ENCODE results near the gene GPR176. TPM values are rescaled to one million over a fixed set of nuclear protein-coding genes. Genes with fewer than 3 reads are reported as not detected.

GPR176 gene
- total RNA-seq, 2 donors from 2014 or later = 0.07 to 0.14 TPM

DNA sequence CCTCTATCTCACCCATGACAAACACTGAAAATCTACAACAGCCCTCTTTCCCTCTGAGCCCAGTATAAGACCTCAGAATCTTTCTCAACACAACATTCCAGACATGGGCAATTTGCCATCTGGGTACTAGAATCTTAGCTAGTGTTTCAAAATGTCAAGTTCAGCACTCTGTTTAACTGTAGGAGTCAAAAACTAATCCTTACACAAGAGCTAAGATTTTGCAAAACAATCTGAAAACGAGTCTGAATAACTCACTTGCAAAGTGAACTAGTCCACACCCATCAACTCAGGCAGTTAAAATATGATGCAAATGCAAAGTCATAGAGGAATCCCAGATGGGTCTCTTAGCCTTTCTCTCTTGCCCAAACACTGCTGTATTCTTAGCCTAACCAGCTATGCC, 67.8 kb downstream of the GPR176 start:
- no peak for ATAC-seq
- H3K4me3 Mint-ChIP-seq = no peak overlapping the region
- peaks cover 14 to 58% of the 10 kb centered on the region in 2 donors for H3K27me3 Mint-ChIP-seq
- no peak overlapping the region for H3K27ac Mint-ChIP-seq
- H3K36me3 Mint-ChIP-seq = no peaks in the 10 kb centered on the region
- no peak for DNase-seq (ENCODE audit: low spot score)
- H3K9me3 Mint-ChIP-seq = no peaks in the 10 kb centered on the region
- H3K4me1 Mint-ChIP-seq (ENCODE audit: low read depth in 2 of 2) = peaks cover 0 to 5% of the 10 kb centered on the region in 2 donors

- Mint-ChIP-seq H3K9me3 (no peaks in the 10 kb centered on the region), H3K4me1 (ENCODE audit: low read depth in 2 of 2) (peaks cover 0 to 5% of the 10 kb centered on the region in 2 donors), H3K4me3 (no peak overlapping the region), H3K27ac (no peak overlapping the region), H3K27me3 (peaks cover 19 to 60% of the 10 kb centered on the region in 2 donors), H3K36me3 (no peaks in the 10 kb centered on the region)
- DNase-seq (ENCODE audit: low spot score) (no peak), ATAC-seq (no peak)
Measured at GRCh38 chr15:39851500-39852092, 68.5 kb downstream of the GPR176 start.

GRCh38 chr15:39850436-39850835, 69.6 kb downstream of the GPR176 start:
- Mint-ChIP-seq H3K27ac (no peak overlapping the region), H3K9me3 (no peaks in the 10 kb centered on the region), H3K4me3 (no peak overlapping the region), H3K27me3 (peaks cover 19 to 58% of the 10 kb centered on the region in 2 donors), H3K36me3 (no peaks in the 10 kb centered on the region), H3K4me1 (ENCODE audit: low read depth in 2 of 2) (peaks cover 0 to 5% of the 10 kb centered on the region in 2 donors)
- DNase-seq (ENCODE audit: low spot score) (no peak), ATAC-seq (no peak)

DNA sequence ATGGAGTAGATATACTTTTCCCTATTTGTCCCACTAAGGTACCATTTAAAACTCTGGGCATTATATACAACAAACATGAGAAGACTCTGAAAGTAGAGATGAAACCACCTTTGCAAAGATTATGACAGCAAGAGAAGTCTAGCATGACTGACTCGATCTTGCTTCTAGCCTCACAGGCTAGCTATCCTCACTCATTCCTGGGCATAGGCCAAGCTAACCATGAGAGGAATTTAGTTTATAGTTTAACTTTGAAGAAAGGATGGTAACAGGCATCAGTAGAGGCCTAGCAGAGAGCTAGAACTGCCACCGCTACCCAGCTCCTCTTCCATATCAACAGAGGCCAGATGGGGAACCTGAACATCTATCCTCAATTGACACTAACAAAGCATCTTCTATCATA, 74.0 kb downstream of the GPR176 start:
- no peak overlapping the region for H3K4me3 Mint-ChIP-seq
- no peak for ATAC-seq
- DNase-seq (ENCODE audit: low spot score) = no peak
- no peaks in the 10 kb centered on the region for H3K9me3 Mint-ChIP-seq
- peaks cover 0 to 5% of the 10 kb centered on the region in 2 donors for H3K4me1 Mint-ChIP-seq (ENCODE audit: low read depth in 2 of 2)
- H3K36me3 Mint-ChIP-seq = no peaks in the 10 kb centered on the region
- H3K27me3 Mint-ChIP-seq = peaks cover 11 to 41% of the 10 kb centered on the region in 2 donors
- no peak overlapping the region for H3K27ac Mint-ChIP-seq

DNA sequence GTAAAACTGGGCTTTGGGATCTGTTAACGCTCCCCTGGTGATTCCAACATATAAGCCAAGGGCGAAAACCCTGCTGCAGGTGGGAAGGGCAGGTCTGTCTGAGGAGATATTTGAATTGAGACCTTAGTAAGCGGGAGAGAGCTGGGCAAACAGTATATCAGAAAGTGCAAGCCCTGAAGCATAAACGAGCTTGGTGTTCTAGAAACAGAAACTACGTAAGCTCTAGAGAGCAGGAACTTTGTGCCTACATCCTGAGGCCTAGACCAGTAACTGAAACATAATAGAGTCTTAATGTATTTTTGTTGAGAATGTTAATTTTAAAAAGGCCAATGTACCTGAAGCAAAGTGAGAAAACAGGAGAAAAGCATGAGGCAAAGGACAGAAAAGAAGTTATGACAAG, 74.5 kb downstream of the GPR176 start:
- peaks cover 11 to 36% of the 10 kb centered on the region in 2 donors for H3K27me3 Mint-ChIP-seq
- peaks cover 0 to 5% of the 10 kb centered on the region in 2 donors for H3K4me1 Mint-ChIP-seq (ENCODE audit: low read depth in 2 of 2)
- DNase-seq (ENCODE audit: low spot score) (no peak), ATAC-seq (no peak)
- H3K36me3 Mint-ChIP-seq = no peaks in the 10 kb centered on the region
- H3K4me3 Mint-ChIP-seq = no peak overlapping the region
- no peak overlapping the region for H3K27ac Mint-ChIP-seq
- H3K9me3 Mint-ChIP-seq = no peaks in the 10 kb centered on the region

DNA sequence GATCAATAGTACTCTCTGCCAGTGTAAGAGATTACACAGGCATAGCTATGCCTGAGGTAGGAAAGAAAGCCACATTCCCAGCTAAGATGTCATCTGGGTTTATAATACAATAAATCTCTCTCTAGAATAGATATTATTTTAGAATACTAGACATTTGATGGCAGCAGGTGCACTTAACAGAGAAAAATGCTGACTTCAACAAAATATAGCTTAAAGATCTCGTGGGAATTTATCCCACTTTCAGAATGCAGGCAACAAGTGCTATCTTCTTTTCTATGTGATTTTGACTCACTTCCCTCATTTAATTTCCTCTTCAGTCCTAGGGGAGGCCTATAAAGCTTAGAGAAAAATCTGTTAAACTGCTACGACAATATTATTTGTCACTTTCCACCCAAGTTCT, 76.5 kb downstream of the GPR176 start:
- ATAC-seq (no peak), DNase-seq (ENCODE audit: low spot score) (no peak)
- H3K36me3 Mint-ChIP-seq = no peaks in the 10 kb centered on the region
- H3K4me3 Mint-ChIP-seq = no peak overlapping the region
- no peak overlapping the region for H3K27ac Mint-ChIP-seq
- peaks cover 9 to 21% of the 10 kb centered on the region in 2 donors for H3K27me3 Mint-ChIP-seq
- no peaks in the 10 kb centered on the region for H3K4me1 Mint-ChIP-seq (ENCODE audit: low read depth in 2 of 2)
- H3K9me3 Mint-ChIP-seq = no peaks in the 10 kb centered on the region

GRCh38 chr15:39837454-39837853, 82.6 kb downstream of the GPR176 start:
- Mint-ChIP-seq H3K27me3 (peaks cover 19 to 35% of the 10 kb centered on the region in 2 donors), H3K4me1 (ENCODE audit: low read depth in 2 of 2) (no peaks in the 10 kb centered on the region), H3K36me3 (no peaks in the 10 kb centered on the region), H3K9me3 (no peaks in the 10 kb centered on the region), H3K27ac (no peak overlapping the region), H3K4me3 (no peak overlapping the region)
- ATAC-seq (no peak), DNase-seq (ENCODE audit: low spot score) (no peak)

- H3K4me1 Mint-ChIP-seq (ENCODE audit: low read depth in 2 of 2) = no peaks in the 10 kb centered on the region
- H3K27ac Mint-ChIP-seq = no peak overlapping the region
- H3K4me3 Mint-ChIP-seq = no peak overlapping the region
- no peaks in the 10 kb centered on the region for H3K36me3 Mint-ChIP-seq
- no peaks in the 10 kb centered on the region for H3K9me3 Mint-ChIP-seq
- no peak for ATAC-seq
- no peak for DNase-seq (ENCODE audit: low spot score)
- peaks cover 26 to 47% of the 10 kb centered on the region in 2 donors for H3K27me3 Mint-ChIP-seq
Measured at GRCh38 chr15:39835550-39835949, 84.5 kb downstream of the GPR176 start.

DNA sequence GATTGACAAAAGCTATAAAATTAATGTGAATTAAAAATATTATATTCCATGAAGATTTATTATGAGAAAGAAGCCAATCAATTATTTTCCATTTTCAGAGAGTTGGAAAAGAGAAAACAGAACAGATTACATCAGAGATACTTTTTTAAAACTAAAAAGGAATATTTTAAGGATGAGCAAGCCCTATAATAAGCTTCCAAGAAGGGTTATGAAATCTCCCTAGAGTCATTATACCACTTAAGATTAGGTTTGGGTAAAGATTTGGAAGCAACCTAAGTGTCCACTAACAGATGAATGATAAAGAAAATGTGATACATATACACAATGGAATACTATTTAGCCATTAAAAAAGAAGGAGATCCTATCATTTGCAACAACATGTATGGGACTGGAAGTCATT, 85.8 kb downstream of the GPR176 start:
- DNase-seq (ENCODE audit: low spot score) = no peak
- Mint-ChIP-seq H3K36me3 (no peaks in the 10 kb centered on the region), H3K4me3 (no peak overlapping the region), H3K27ac (no peak overlapping the region), H3K9me3 (no peaks in the 10 kb centered on the region), H3K27me3 (peaks cover 32 to 54% of the 10 kb centered on the region in 2 donors), H3K4me1 (ENCODE audit: low read depth in 2 of 2) (no peaks in the 10 kb centered on the region)
- ATAC-seq = no peak

GRCh38 chr15:39833515-39833981, 86.5 kb downstream of the GPR176 start:
- no peaks in the 10 kb centered on the region for H3K4me1 Mint-ChIP-seq (ENCODE audit: low read depth in 2 of 2)
- H3K27me3 Mint-ChIP-seq = peaks cover 28 to 48% of the 10 kb centered on the region in 2 donors
- no peaks in the 10 kb centered on the region for H3K36me3 Mint-ChIP-seq
- ATAC-seq (no peak), DNase-seq (ENCODE audit: low spot score) (no peak)
- no peak overlapping the region for H3K4me3 Mint-ChIP-seq
- H3K9me3 Mint-ChIP-seq = no peaks in the 10 kb centered on the region
- H3K27ac Mint-ChIP-seq = no peak overlapping the region

DNA sequence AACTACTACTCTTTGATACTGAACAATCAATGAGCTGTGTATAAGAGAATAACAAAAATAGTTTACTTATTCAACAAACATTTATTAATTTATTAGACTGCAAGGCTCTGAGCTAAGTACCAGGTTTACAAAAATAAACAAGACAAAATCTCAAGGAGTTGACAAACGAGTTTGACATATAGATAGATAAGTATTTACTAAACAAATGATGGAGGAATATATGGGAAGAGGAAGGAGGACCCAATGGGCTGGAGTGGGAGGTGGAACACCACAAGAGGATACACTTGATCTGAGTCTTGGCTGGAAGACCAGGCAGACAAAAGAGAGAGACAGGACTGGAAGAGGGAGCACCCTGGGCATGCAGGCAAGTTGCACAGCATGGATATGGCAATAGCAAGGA, 89.9 kb downstream of the GPR176 start:
- H3K36me3 Mint-ChIP-seq = no peaks in the 10 kb centered on the region
- DNase-seq (ENCODE audit: low spot score) (no peak), ATAC-seq (no peak)
- H3K27ac Mint-ChIP-seq = no peak overlapping the region
- H3K27me3 Mint-ChIP-seq = peaks cover 38 to 44% of the 10 kb centered on the region in 2 donors
- H3K4me1 Mint-ChIP-seq (ENCODE audit: low read depth in 2 of 2) = no peaks in the 10 kb centered on the region
- H3K4me3 Mint-ChIP-seq = no peak overlapping the region
- H3K9me3 Mint-ChIP-seq = no peaks in the 10 kb centered on the region

- DNase-seq (ENCODE audit: low spot score) = no peak
- Mint-ChIP-seq H3K4me3 (no peak overlapping the region), H3K9me3 (no peaks in the 10 kb centered on the region), H3K4me1 (ENCODE audit: low read depth in 2 of 2) (no peaks in the 10 kb centered on the region), H3K27ac (no peak overlapping the region), H3K36me3 (no peaks in the 10 kb centered on the region), H3K27me3 (peaks cover 31 to 37% of the 10 kb centered on the region in 2 donors)
- ATAC-seq = no peak
Measured at GRCh38 chr15:39828374-39828931, 91.6 kb downstream of the GPR176 start.

DNA sequence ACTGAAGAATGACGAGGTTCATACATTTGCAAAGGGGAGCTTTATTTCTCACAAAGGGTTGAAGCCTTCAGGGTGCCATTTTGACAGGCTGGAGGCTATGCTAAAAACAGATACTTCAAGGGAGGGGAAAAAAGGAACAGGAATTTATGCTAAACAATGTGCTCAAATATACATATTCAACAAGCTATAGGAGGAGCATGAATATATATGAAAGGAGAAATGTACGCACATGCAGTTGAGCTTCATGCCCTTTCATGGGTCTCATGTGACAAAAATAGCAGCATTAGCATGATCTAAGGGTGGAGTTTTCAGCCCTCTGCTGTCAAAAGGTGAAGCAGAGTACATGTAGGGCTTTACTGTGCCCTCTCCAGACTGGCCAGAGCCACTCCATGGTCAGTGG, 93.1 kb downstream of the GPR176 start:
- H3K36me3 Mint-ChIP-seq = no peaks in the 10 kb centered on the region
- peaks cover 27 to 36% of the 10 kb centered on the region in 2 donors for H3K27me3 Mint-ChIP-seq
- no peak overlapping the region for H3K27ac Mint-ChIP-seq
- no peaks in the 10 kb centered on the region for H3K9me3 Mint-ChIP-seq
- ATAC-seq (no peak), DNase-seq (ENCODE audit: low spot score) (no peak)
- no peaks in the 10 kb centered on the region for H3K4me1 Mint-ChIP-seq (ENCODE audit: low read depth in 2 of 2)
- H3K4me3 Mint-ChIP-seq = no peak overlapping the region

- H3K9me3 Mint-ChIP-seq = no peaks in the 10 kb centered on the region
- no peaks in the 10 kb centered on the region for H3K36me3 Mint-ChIP-seq
- ATAC-seq = no peak
- DNase-seq (ENCODE audit: low spot score) = no peak
- H3K4me3 Mint-ChIP-seq = no peak overlapping the region
- no peak overlapping the region for H3K27ac Mint-ChIP-seq
- no peaks in the 10 kb centered on the region for H3K4me1 Mint-ChIP-seq (ENCODE audit: low read depth in 2 of 2)
- peaks cover 14 to 27% of the 10 kb centered on the region in 2 donors for H3K27me3 Mint-ChIP-seq
Measured at GRCh38 chr15:39823634-39824033, 96.4 kb downstream of the GPR176 start.

All from natural killer cell treated with Interleukin-12 subunit alpha and Interleukin-12 subunit beta and Interleukin-15 and Interleukin-18, amount 100 ng/mL, for 72 hours (primary cell).